ENCODE measurements around the gene SIMC1. TPM values are rescaled to one million over a fixed set of nuclear protein-coding genes. Genes with fewer than 3 reads are reported as not detected.

The SIMC1 gene
- total and polyA plus RNA-seq, 2 donors (not counting 3 experiments of a cell fraction or from before 2014, with no cell fraction given), result 9.0 to 16.2 TPM

GRCh38 chr5:176317534-176318374, 79.5 kb downstream of the SIMC1 start:
- H3K27ac ChIP-seq (ENCODE audit: insufficient read depth, low read depth, low read length), result no peak overlapping the region
- TF ChIP-seq FOS (IDR thresholded peaks at IDR 0.05; ENCODE audit: borderline replicate concordance, insufficient read depth, low read length) (no peak), POLR2A (IDR thresholded peaks at IDR 0.05; ENCODE audit: low read depth, low read length) (no peak), POLR2AphosphoS5 (IDR thresholded peaks at IDR 0.05; ENCODE audit: insufficient read depth, low read depth, low read length) (no peak), EZH2 (IDR thresholded peaks at IDR 0.05; ENCODE audit: borderline replicate concordance, low read depth, low read length, severe bottlenecking) (no peak), MYC (IDR thresholded peaks at IDR 0.05; ENCODE audit: low read depth, low read length) (no peak), MAX (IDR thresholded peaks at IDR 0.05; ENCODE audit: insufficient read depth, insufficient read length) (no peak), CTCF (IDR thresholded peaks at IDR 0.05; ENCODE audit: extremely low read depth in 1 of 2, insufficient read depth in 1 of 2, low read depth in 1 of 2, low read length in 2 of 2) (no peak), JUN (IDR thresholded peaks at IDR 0.05; ENCODE audit: borderline replicate concordance, insufficient read depth, insufficient read length, low read depth) (no peak), GATA2 (IDR thresholded peaks at IDR 0.05; ENCODE audit: insufficient read depth, insufficient read length, low read depth, low read length) (no peak)
- H3K4me2 ChIP-seq (ENCODE audit: insufficient read depth, low read length), result no peak overlapping the region
- POLR2A ChIA-PET, result no interaction called here
- H3K9me1 ChIP-seq (replicated peaks; ENCODE audit: control insufficient read depth, extremely low read depth, insufficient read depth, low read length), result no peaks in the 10 kb centered on the region
- CTCF ChIA-PET, result no interaction called here
- H3K9me3 ChIP-seq (replicated peaks; ENCODE audit: control insufficient read depth, insufficient read depth, low read length), result no peaks in the 10 kb centered on the region
- no peaks in the 10 kb centered on the region for H3K4me1 ChIP-seq (ENCODE audit: control insufficient read depth, extremely low read depth, insufficient read depth, low read length)
- no peaks in the 10 kb centered on the region for H3K79me2 ChIP-seq (ENCODE audit: control insufficient read depth, insufficient read depth, low read length)
- no peaks in the 10 kb centered on the region for H3K27me3 ChIP-seq (ENCODE audit: control insufficient read depth in 2 of 2, insufficient read depth in 2 of 2, low read length in 2 of 2)
- H3K36me3 ChIP-seq (ENCODE audit: control insufficient read depth in 2 of 2, extremely low read depth in 1 of 2, insufficient read depth in 2 of 2, low read length in 2 of 2), result peaks cover 2 to 3% of the 10 kb centered on the region in 2 experiments
- no peak overlapping the region for H2AFZ ChIP-seq (ENCODE audit: low read depth, low read length)
- DNase-seq (ENCODE audit: low read depth, low spot score), result no peak
- dilution Hi-C loops (cut with MboI; ENCODE audit: extremely low pct_ligation_motif_present, low sequenced_read_pairs), result no loop called here
- BruUV-seq (replicated peaks), result no TSS peak
- H3K9ac ChIP-seq (replicated peaks; ENCODE audit: extremely low read depth, insufficient read depth, low read length), result no peak overlapping the region
- H4K20me1 ChIP-seq (replicated peaks; ENCODE audit: control insufficient read depth, extremely low read depth, insufficient read depth, low read length), result no peaks in the 10 kb centered on the region
- intact Hi-C loops (cut with micrococcal nuclease), result no loop called here
- no peak overlapping the region for H3K4me3 ChIP-seq (replicated peaks in 1 of 3; ENCODE audit: insufficient read depth in 1 of 3, low read depth in 1 of 3, low read length in 3 of 3)
- no peak for FAIRE-seq

All from endothelial cell of umbilical vein (primary cell).